NCI-H510A treated with DMSO at 0.1 percent for 48 hours (cell line): ENCODE results near the gene METTL17.
A peak's percentile ranks its signal among the peaks of the same experiment; 100 is the strongest.
"Not testable (repeated sequence)": the region's sequence is repeated elsewhere in the genome, so short reads cannot be mapped to it uniquely, and the experiment has no call there.

Source experiments
- DNase-seq: peaks from one replicate; lab custom pipeline; 2025; lab: John Stamatoyannopoulos, UW

The METTL17 gene, protein sequence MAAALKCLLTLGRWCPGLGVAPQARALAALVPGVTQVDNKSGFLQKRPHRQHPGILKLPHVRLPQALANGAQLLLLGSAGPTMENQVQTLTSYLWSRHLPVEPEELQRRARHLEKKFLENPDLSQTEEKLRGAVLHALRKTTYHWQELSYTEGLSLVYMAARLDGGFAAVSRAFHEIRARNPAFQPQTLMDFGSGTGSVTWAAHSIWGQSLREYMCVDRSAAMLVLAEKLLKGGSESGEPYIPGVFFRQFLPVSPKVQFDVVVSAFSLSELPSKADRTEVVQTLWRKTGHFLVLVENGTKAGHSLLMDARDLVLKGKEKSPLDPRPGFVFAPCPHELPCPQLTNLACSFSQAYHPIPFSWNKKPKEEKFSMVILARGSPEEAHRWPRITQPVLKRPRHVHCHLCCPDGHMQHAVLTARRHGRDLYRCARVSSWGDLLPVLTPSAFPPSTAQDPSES

DNA sequence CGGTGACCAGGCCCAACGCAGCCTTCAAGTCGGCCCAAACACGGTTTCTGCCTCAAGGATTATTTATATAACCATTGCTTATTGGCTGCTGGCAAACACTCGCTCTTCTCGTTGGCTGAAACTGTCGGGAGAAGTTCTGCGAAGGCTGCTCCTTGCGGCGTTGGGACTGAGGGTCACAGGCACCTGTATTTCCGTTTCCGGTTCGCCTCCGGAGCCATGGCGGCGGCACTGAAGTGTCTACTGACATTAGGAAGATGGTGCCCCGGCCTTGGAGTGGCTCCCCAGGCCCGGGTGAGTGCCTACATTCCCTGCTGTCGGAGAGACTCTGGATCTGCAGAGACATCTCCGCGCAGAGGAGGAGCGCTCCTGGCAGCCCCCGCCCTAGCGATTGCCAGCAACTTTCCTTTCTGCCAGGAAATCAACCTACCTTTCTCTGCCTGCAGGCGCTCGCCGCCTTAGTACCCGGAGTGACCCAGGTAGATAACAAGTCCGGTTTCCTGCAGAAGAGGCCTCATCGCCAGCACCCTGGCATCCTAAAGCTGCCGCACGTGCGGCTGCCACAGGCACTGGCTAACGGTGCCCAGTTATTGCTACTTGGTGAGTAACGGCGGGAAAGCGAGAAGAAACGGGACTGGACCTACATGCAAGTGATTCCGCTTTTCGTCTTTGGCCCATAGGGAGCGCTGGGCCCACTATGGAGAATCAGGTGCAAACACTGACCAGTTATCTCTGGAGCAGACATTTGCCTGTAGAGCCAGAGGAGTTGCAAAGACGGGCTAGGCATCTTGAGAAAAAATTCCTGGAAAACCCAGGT is at the start of gene METTL17:
METTL17 (plus strand) TSS at position 194 of the 814 bp plus-strand sequence; CDS start at position 217, 23 bp downstream.
- DNase-seq: peak; percentile 79

DNA sequence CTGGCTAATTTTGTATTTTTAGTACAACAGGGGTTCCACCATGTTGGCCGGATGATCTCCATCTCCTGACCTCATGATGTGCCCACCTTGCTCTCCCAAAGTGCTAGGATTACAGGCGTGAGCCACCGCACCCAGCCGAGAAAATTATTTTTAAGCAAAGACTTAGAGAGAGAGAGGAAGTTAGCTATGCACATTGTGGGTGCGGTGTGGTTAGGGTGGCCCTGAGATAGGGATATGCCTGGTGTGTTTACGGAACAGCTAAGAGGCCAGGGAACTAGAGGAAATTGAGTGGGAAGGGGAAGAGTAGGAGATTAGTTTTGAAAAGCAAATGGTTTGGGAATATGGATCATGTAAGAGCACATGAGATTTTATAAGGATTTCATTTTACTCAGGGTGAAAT is 44.6 kb upstream of the METTL17 start:
- not testable (repeated sequence) for DNase-seq

DNA sequence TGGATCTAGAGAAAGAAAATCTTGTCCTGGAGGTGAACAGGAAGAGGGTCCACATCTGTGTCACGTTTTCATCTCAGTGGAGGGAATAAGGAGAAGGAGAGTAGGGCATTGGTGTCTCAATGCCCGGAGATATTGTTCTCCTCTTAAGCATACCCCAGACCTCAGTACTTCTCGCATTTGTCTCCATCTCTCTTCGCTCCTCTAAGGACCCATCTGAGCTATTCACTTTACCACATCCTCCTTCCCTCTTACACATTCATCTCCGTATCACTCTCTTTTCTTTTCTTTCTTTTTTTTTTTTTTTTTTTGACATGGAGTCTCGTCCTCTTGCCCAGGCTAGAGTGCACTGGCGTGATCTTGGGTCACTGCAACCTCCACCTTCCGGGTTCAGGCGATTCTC is 43.1 kb upstream of the METTL17 start:
- not testable (repeated sequence) for DNase-seq

DNA sequence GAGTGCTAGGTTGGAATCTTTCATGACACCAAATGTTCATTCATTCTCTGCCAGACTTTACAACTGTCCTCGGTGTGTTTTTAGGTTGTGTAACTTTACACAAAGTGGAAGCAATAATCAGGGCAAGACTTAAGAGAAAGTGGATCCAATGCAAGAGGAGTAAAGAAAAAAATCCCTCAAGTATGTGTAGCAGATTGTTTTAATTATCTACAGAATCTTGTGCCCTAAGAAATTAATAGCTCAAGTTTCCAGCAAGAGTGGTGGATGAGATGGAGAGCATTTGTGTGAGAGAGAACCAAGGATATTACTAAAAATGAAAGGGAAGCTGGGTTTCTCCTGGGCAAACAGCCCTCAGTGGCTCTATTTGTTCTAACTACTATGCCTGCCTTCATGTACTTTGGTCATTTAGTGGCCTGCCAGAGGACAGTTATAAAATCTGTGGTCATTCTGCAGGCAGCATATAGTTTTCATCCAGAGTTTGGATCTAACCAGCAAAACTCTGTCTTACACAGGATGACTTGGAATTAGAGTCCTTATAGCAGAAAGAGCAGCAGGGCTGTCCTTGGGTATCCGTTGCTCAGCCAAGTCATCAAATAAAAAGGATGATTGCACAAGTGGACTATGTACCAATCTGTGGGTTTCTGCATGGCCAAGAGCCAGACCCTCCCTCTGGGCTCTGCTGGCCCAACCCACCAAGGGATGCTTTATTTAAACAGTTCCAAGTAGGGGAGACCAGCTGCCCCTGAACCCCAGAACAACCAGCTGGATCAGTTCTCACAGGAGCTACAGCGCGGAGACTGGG is 34.8 kb upstream of the METTL17 start, which contains the start of gene RNASE2:
RNASE2 (plus strand) TSS at position 752 of the 802 bp plus-strand sequence. CDS start 285 bp downstream, outside the sequence.
- not testable (repeated sequence) for DNase-seq

DNA sequence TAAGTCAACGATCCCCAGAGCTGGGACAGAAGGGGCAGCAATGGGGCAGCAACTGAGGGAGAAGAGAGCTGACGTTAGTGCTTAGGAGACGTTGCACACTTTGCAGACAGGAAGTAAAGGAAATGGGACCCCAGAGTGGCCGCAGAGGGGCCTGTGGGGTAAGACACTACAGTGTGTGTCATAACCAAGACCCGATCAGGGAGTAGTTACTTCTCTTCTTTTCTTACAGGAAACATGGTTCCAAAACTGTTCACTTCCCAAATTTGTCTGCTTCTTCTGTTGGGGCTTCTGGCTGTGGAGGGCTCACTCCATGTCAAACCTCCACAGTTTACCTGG is 34.3 kb upstream of the METTL17 start:
- not testable (repeated sequence) for DNase-seq

DNA sequence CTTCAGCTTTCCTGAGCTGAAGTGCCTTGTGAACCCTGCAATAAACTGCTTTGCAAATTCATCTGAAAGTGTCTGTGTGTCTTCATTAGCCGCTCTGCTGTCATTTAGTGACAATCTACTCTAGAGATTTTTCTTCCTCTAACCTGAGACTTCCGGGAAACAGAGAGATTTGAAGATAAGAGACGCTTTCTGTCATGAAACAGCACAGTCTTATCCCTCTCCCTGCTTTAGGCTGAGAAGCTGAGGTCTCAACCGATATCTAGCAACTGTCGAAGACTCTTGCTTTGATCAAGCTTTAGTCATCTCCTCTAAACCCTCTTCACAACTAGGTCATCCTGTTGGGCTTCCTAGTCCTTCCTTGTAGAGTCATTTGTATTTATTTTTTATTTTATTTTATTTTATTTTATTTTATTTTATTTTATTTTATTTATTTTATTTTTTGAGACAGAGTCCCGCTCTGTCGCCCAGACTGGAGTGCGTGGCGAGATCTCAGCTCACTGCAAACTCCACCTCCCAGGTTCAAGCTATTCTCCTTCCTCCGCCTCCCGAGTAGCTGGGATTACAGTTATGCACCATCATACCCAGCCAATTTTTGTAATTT is 33.3 kb upstream of the METTL17 start:
- DNase-seq: no peak

DNA sequence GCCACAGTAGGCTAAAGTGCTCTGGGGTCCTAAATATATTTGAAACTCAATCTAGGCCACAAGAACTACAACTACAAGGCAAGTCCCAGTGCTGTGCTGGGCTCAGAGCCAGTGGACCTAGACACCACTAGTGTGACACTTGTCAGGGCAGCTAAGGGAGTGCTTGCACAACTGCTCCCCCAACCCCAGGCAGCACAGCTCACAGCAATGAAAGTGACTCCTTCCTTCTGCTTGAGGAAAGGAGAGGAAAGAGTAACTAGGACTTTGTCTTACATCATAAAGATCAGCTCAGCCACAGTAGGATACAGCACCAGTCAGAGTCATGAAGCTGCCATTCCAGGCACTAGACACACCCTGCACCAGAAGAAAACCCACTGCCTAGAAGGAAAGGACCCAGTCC is 30.8 kb upstream of the METTL17 start:
- not testable (repeated sequence) for DNase-seq

DNA sequence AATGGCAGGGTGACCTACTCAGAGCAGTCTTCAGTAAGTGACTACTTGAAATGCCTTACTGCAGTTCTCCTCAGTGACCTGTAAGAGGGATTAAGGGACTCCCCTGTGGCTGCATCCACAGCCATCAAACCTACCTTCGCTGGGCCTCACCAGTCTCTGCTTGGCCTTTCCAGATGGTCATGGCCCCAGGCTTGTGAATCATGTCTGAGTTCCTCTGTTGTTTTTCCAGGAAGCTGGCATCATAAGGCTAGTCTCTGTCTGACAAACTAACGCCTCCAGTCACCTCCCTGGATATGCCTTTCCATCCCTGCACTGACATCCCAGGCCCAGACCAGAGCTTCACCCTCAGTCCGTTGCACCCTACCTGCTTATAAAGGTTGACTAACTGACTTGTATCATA is 20.4 kb upstream of the METTL17 start:
- no peak for DNase-seq

DNA sequence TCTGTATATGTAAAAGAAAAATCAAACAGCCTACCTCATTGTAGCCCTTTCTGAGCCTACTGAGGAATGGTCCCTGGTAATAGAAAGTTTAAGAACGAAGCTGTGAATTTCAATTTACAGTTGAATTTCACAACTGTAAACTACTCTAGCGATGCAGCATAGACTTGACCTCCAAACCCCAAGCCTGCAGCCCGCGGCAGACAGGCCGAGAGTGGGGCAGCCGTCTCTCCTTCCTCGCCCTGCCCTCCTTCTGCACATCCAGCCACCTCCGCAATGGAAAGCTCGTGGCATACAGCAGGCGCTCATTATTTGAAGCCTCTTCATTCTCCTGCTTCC is 19.2 kb upstream of the METTL17 start:
- DNase-seq: no peak

DNA sequence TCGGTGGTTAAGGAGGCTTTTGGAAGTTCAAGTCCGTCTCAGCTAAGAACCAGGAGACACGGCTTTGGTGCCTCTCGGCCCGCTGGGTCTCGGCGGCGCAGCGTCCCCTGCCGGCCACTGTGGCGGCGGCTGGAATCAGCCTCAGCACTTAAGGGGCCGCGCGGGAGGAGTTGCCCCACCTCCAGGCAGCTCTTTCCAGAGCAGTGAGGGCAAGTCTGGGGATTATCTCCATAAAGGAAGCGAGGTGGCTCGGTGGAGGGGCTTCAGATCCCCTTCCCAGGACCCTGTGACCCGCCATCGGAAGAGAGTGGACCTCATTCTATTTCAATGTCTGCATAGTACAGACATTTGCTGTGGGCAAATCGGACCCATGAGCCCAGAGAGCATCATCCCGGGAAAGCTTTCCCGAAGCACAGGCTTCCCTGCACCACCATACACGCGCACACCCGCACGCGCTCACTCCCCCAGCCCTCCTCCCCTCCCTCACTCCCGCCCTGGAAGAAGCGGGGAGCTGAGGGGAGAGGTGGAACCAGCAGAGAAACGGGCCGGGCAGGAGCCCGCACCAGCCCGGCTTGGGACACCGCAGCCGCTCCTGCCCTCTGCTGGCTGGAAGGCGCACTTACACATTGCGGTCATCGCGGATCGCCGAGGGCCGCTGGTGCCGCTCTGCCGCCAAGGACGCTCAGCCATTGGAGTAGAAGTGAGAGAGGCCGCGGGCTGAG is 18.6 kb upstream of the METTL17 start:
- peak; percentile 52 for DNase-seq

DNA sequence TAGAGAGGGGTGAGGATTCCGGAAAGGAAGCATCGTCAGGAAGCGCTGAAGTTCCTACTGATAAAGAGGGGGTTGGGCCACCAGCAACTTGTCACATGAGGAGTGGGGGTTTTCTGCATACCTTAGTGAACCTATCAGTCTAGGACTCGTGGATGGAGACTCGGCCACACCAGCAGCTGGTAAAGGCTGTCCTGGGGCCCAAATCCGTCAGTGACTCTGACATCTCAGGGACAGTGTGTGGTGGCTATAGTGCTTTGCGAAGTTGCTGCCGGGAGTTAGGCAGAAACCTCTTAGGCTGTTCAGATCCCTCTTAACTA is 18.1 kb upstream of the METTL17 start:
- DNase-seq: no peak

DNA sequence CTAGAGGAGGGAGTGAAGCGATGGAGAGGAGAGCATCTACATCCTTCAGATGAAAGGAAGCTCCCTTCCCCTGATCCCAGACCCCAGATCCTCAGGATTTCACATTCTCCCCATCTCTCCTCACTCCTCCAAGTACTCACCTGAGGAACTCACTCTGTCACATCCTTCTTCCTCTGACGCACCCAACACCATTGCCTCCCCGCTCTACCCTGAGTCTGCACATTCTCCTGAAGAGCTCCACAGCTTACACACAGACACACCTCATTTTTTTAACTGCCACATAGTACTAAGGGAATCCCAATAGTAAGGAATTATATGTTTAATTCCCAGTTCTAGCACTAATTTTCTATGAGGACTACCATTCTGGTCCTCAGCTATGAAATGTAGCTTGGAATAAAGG is 16.3 kb upstream of the METTL17 start:
- no peak for DNase-seq

DNA sequence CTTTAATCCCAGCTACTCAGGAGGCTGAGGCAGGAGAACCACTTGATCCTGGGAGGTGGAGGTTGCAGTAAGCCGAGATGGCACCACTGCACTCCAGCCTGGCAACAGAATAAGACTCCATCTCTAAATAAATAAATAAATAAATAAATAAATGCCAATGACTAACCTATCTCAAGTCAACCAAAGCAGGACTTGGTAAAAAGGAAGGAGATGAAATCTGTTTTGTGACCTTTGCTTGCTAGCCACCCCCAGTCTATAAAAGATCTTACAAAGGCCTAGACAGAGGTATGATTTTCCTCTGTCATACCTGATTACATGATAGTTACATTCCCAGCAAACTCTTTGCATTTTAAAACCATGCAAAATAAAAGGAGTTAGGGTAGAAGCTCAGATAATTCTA is 13.5 kb upstream of the METTL17 start:
- no peak for DNase-seq

DNA sequence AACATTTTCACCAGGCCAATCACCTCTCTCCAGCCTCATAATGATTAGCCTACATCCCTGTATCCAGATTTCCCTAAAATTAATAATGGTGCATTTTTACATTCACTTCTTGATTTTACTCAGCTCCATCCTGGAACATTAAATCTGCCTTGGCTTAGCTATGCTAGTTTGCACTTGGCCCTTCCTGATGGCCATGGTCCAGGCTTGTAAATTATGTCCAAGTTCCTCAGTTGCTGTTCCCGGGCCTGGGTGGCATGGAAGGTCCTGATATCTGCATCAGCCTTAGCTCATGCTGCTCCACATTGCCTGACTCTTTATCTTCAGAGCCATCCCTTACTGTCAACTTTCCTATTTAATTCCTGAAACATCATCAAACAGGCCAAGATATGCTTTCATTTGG is 11.1 kb upstream of the METTL17 start:
- no peak for DNase-seq

DNA sequence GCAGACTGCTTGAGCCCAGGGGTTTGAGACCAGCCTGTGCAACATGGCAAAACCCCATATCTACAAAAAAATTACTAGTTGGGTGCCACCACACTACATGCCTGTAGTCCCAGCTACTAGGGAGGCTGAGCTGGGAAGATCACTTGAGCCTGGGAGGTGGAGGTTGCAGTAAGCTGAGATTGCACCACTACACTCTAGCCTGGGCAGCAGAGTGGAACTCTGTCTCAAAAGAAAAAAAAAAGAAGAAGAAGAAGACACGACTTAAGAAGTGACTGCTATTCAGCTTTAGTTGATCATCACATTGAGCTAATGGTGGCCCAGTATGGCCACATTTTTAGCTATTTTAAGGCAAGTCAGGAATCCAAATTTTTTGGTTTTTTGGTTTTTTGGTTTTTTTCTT is 8.9 kb upstream of the METTL17 start:
- no peak for DNase-seq

DNA sequence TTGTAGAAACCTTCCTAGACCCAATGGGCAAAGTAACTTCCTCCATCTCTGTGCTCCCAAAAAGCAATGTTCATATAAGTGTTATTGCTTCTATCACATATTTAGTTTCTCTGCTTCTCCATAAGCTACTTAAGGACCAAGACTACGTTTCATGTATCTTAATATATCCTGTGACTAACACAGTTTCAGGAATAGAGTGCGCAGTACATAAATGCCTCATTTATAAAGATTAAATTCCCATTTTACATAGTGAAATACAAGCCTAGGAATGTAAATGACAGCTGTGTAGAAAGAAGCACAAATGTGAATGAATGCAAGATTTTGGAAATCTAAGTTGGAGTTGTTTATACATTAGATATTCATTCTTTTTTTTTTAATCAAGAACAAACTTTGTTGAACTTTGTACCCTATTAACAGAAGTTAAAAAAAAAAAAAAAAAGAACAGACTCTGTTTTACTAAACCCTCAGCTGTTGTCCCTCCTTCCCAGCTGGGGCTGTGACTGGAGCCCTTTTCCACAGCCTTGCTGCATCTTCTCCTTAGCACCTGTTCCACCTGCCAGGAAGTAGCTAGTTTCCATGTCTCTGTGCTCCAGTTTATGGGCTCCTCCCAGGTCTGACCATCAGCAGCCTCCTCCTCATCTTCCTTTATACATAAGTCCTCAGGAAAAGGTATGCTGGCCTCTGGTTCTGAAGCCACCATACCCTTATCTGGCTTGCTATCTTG is 7.0 kb upstream of the METTL17 start:
- DNase-seq: no peak

DNA sequence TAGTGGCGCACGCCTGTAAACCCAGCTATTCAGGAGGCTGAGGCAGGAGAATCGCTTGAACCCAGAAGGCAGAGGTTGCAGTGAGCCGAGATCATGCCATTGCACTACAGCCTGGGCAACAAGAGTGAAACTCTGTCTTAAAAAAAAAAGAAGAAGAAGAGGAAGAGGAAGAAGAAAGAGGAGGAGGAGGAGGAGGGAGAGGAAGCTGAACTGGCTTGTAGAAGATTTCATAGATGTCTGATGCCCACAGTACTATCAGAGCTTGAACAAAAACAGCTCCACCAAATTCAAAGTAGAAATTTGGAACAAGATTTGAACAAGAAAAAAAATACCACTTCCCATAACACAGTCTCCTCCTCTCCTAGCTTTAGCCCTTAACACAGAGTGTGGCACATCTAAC is 4.1 kb upstream of the METTL17 start:
- not testable (repeated sequence) for DNase-seq

DNA sequence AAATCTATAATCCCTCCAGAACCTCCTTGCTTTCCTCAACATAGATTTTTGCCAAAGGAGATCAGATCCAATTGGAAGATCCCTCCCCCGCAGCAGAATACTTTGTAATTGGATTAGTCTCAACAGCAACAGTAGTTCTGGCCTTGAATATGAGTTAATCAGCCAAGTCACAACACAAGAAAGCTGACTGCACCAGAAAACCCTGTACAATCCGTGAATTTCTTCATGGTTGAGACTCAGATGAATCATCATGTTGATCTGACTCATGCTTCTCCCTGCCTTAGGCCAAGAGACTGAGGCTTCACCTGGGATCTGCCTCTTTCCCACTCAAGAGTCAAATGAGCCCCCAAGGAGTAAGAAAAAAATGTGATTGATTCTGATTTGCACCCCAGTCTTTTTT is 3.0 kb upstream of the METTL17 start:
- no peak for DNase-seq

DNA sequence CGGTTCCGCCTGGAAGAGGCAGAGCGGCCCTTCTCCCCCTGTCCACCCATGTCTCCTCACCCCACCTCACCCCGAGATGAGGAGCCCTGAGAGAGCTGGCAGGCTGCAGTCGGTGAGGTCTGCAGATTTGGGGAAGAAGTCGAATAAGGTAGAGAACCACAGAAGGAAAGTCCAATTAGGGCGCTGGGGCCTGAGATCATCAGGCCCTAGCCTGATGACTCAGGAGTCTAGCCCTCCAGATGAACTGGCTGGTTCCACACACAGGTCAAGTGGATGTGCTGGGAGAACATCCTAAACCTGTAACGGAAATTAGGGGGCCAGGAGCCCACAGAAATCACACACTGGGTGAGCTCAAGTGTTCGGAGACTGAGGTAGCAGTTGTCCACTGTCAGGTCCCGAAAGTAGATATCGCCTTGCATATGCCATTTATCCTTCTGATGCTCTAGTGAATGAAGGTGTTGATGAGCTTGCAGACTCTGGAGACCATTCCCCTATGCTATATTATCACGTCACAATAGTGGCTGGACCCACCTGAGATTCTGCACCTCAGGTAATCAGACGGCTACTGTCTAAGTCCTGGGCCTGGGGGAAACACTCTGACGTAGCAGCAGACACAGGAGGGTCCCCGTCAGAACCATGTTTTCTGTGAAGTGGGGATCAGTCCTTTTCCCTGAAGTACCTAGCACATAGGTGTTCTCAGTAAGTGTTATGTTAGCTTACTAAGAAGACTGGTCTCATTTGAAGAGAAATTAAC is 886 bp upstream of the METTL17 start:
- DNase-seq: no peak

DNA sequence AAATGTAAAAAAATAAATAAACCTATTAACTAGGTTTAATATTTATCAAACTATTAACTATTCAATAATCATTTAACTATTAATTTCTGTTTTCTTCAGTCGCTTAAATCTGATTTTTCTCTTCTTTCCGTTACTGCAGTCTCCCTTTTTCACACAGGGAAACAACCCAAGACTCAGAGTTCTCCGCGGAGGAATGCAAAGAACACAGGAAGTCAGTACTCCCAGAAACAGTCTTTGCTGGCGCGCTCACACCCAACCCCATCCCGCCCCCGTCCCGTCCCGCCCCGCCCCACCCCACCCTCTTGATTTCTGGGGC is 351 bp upstream of the METTL17 start:
- DNase-seq: no peak
